ENCODE measurements around the gene PROM1. TPM values are rescaled to one million over a fixed set of nuclear protein-coding genes. Genes with fewer than 3 reads are reported as not detected.

Gene PROM1, protein sequence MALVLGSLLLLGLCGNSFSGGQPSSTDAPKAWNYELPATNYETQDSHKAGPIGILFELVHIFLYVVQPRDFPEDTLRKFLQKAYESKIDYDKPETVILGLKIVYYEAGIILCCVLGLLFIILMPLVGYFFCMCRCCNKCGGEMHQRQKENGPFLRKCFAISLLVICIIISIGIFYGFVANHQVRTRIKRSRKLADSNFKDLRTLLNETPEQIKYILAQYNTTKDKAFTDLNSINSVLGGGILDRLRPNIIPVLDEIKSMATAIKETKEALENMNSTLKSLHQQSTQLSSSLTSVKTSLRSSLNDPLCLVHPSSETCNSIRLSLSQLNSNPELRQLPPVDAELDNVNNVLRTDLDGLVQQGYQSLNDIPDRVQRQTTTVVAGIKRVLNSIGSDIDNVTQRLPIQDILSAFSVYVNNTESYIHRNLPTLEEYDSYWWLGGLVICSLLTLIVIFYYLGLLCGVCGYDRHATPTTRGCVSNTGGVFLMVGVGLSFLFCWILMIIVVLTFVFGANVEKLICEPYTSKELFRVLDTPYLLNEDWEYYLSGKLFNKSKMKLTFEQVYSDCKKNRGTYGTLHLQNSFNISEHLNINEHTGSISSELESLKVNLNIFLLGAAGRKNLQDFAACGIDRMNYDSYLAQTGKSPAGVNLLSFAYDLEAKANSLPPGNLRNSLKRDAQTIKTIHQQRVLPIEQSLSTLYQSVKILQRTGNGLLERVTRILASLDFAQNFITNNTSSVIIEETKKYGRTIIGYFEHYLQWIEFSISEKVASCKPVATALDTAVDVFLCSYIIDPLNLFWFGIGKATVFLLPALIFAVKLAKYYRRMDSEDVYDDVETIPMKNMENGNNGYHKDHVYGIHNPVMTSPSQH
- total RNA-seq: not detected
- polyA plus RNA-seq: not detected

DNA sequence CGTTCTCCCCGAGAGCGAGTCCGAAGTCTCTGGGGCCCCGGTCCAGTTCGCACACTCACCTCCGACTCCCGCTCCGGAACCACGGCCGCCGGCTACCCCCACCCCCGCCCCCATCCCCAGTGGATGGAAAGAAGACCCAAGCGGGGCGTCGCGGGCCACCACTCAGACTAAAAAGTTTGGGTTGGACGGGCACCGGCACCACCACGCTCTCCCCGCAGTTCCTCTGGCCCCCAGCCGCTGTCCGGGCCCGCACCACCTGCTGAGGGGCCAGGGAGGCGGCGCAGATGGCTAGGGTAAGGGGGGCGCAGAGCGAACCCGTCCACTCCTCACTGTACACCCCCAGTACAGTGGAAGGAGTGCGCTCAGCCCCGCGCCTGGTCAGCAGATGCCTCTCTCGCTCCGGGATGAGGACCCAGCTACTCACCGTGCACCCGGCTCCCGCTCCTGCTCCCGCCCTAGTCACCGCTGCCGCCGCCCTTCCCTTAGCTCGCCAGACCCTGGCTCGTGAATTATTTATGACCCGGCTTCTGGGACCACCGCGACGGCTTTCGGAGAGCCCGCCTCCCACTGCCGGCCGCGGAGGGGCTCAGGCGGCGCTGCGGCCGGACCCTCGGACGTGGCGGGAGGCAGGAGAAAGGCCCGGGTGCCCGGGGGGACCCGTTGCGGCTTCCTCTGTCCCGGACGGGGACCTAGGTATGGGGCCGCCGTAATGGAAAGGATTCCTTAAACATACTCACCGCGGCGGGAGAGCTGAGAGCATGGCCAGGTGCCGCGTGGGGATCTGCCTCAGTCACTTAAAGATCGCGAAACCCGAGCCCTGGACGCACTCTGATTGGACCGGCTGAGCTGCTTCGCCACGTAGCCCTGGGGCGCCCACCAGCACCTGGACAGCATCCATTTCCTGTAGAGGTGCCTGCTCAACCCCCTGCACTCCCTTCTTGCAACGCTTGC, at the start of gene PROM1:
Gene PROM1 (minus strand): TSS at position 783 of the 951 bp plus-strand sequence. CDS start 8,117 bp downstream, outside the sequence.
- no peak within 1 kb of the TSS for H3K4me3 ChIP-seq (ENCODE audit: low read length in 2 of 2)

DNA sequence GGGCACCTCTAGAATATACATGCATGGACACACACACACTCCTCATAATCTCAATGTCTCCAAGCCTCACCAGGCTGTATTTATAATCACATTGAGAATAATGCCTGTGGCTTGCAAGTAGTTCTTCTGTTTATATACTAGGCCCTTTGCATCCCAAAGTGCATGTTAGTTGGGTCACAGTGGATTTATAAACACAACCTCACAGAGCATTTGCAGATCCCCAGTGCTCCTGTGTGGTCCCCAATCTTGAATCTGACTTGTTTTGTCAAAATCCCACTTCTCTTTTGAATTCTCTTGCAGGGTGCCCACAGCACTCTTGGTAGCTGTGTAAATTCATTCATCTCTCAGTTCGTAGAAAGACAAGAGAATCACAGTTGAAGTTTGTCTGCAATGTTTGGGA, 49.6 kb upstream of the PROM1 start:
- intact Hi-C loops (cut with micrococcal nuclease): no loop called here
- no peaks in the 10 kb centered on the region for H3K36me3 ChIP-seq (ENCODE audit: insufficient read depth, low read length)
- DNase-seq: no peak
- H3K27ac ChIP-seq (ENCODE audit: low read depth, low read length): no peak overlapping the region
- Mint-ChIP-seq H3K4me3 (no peak overlapping the region), H3K4me1 (peaks cover 0 to 1% (median 0%) of the 10 kb centered on the region in 4 donors), H3K27me3 (peaks cover 7 to 18% of the 10 kb centered on the region in 2 donors), H3K27ac (no peak overlapping the region), H3K9me3 (peaks cover 0 to 11% (median 3%) of the 10 kb centered on the region in 8 donors), H3K36me3 (peaks cover 0 to 4% of the 10 kb centered on the region in 2 donors)
- H3K4me3 ChIP-seq (ENCODE audit: low read length in 2 of 2): no peak overlapping the region
- no peaks in the 10 kb centered on the region for H3K9me3 ChIP-seq (ENCODE audit: control insufficient read depth in 1 of 2, low read length in 2 of 2)
- no peaks in the 10 kb centered on the region for H3K4me1 ChIP-seq (ENCODE audit: insufficient read depth, low read length)
- ChIA-PET CTCF (ENCODE audit: partially characterized antibody) (no interaction called here), POLR2A (ENCODE audit: partially characterized antibody) (no interaction called here)
- no peaks in the 10 kb centered on the region for H3K27me3 ChIP-seq (ENCODE audit: insufficient read depth, low read length)

More for the DNA sequence above, at the start of gene PROM1:
- Histone ChIP-seq H3K4me1 (ENCODE audit: insufficient read depth, low read length) (peaks cover 18% of the 10 kb centered on the region), H3K36me3 (ENCODE audit: insufficient read depth, low read length) (no peaks in the 10 kb centered on the region), H3K27me3 (ENCODE audit: insufficient read depth, low read length) (peaks cover 14% of the 10 kb centered on the region), H3K9me3 (ENCODE audit: control insufficient read depth in 1 of 2, low read length in 2 of 2) (no peaks in the 10 kb centered on the region), H3K27ac (ENCODE audit: low read depth, low read length) (no peak within 1 kb of the TSS)
- POLR2A ChIA-PET (ENCODE audit: partially characterized antibody): no interaction called here
- H3K4me3 Mint-ChIP-seq: peak within 1 kb of the TSS; percentile 42 to 88 (median 66)
- intact Hi-C loops (cut with micrococcal nuclease): no loop called here
- peaks cover 45 to 60% of the 10 kb centered on the region in 2 donors for H3K27me3 Mint-ChIP-seq
- H3K27ac Mint-ChIP-seq: peak within 1 kb of the TSS in 1 of 7 donors; percentile 1
- peaks cover 0 to 2% (median 0%) of the 10 kb centered on the region in 8 donors for H3K9me3 Mint-ChIP-seq
- H3K36me3 Mint-ChIP-seq: no peaks in the 10 kb centered on the region
- CTCF ChIA-PET (ENCODE audit: partially characterized antibody): interaction anchor here (1.1 kb wide), 1 partner anchor 182 kb away, joined by 3 read pairs; no protein-coding TSS in a partner anchor
- peaks cover 8 to 24% (median 12%) of the 10 kb centered on the region in 4 donors for H3K4me1 Mint-ChIP-seq
- DNase-seq: no peak

DNA sequence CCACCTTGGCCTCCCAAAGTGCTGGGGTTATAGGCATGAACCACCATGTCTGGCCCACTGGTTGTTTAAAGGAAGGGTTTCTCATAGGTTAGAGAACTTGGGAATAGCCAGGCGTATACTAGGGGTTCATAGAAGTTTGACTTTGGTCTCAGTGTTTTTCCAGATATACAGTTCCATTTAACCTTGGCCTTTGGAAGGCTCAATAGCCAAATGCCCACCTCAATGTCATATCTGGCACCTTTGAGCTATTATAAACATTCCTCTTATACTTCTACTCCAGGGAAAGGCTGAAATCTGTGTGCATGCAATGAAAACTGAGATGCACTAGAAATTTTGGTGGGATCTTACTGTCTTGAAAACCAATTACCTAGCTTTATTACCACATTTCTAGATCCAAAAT, 47.5 kb upstream of the PROM1 start:
- Histone ChIP-seq H3K27me3 (ENCODE audit: insufficient read depth, low read length) (no peaks in the 10 kb centered on the region), H3K27ac (ENCODE audit: low read depth, low read length) (no peak overlapping the region), H3K4me1 (ENCODE audit: insufficient read depth, low read length) (no peaks in the 10 kb centered on the region), H3K4me3 (ENCODE audit: low read length in 2 of 2) (no peak overlapping the region), H3K9me3 (ENCODE audit: control insufficient read depth in 1 of 2, low read length in 2 of 2) (no peaks in the 10 kb centered on the region), H3K36me3 (ENCODE audit: insufficient read depth, low read length) (no peaks in the 10 kb centered on the region)
- peaks cover 7 to 9% of the 10 kb centered on the region in 2 donors for H3K27me3 Mint-ChIP-seq
- peaks cover 0 to 11% (median 3%) of the 10 kb centered on the region in 8 donors for H3K9me3 Mint-ChIP-seq
- ChIA-PET POLR2A (ENCODE audit: partially characterized antibody) (no interaction called here), CTCF (ENCODE audit: partially characterized antibody) (no interaction called here)
- H3K4me1 Mint-ChIP-seq: peaks cover 0 to 1% (median 0%) of the 10 kb centered on the region in 4 donors
- no peak overlapping the region for H3K4me3 Mint-ChIP-seq
- no peak for DNase-seq
- no peak overlapping the region for H3K27ac Mint-ChIP-seq
- intact Hi-C loops (cut with micrococcal nuclease): no loop called here
- peaks cover 0 to 4% of the 10 kb centered on the region in 2 donors for H3K36me3 Mint-ChIP-seq

DNA sequence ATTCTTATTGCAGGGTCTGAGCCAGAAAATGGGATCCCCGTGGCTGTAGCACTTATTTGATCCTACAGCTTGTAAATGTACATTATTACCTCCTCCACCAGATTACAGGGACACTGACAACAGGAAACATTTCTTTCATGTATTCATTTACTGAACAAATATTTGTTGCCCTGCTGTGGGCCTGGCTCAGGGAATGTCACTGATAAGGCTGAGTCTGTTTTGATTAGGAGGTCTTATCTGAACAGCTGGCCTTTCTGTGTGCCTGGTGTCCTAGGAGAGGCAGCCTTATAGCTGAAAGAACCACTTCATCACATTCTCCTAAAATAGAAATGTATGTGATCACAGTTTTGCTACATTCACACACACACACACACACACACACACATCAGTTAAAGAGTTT, 45.5 kb upstream of the PROM1 start:
- H3K27ac ChIP-seq (ENCODE audit: low read depth, low read length): no peak overlapping the region
- H3K27me3 Mint-ChIP-seq: peaks cover under 1 to 2% of the 10 kb centered on the region in 2 donors
- H3K36me3 ChIP-seq (ENCODE audit: insufficient read depth, low read length): no peaks in the 10 kb centered on the region
- POLR2A ChIA-PET (ENCODE audit: partially characterized antibody): no interaction called here
- H3K4me3 Mint-ChIP-seq: no peak overlapping the region
- CTCF ChIA-PET (ENCODE audit: partially characterized antibody): no interaction called here
- H3K4me1 ChIP-seq (ENCODE audit: insufficient read depth, low read length): no peaks in the 10 kb centered on the region
- peaks cover 0 to under 1% of the 10 kb centered on the region in 2 donors for H3K36me3 Mint-ChIP-seq
- DNase-seq: no peak
- no peaks in the 10 kb centered on the region for H3K9me3 ChIP-seq (ENCODE audit: control insufficient read depth in 1 of 2, low read length in 2 of 2)
- H3K27ac Mint-ChIP-seq: no peak overlapping the region
- intact Hi-C loops (cut with micrococcal nuclease): no loop called here
- peaks cover 0 to 1% (median 0%) of the 10 kb centered on the region in 4 donors for H3K4me1 Mint-ChIP-seq
- no peaks in the 10 kb centered on the region for H3K27me3 ChIP-seq (ENCODE audit: insufficient read depth, low read length)
- H3K4me3 ChIP-seq (ENCODE audit: low read length in 2 of 2): no peak overlapping the region
- peaks cover 0 to 4% (median 0%) of the 10 kb centered on the region in 8 donors for H3K9me3 Mint-ChIP-seq

DNA sequence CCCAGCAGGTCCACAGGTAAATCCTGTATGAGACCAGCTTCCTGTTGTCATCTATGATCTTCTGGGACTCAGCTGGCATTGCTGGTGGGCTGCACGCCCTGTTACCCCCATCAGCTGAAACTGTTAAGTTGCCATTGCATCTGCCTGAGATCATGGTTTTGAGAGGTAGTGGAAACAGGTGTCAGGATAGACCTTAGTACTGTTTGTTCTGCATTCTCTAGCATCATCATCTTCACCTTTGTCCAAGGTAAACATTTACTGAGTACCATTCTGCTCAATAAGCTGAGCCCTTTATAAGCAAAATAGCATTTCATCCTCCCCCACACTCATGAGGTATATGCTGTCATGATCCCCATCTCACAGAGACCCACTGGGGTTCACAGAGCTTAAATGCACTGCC, 42.9 kb upstream of the PROM1 start:
- H3K27me3 ChIP-seq (ENCODE audit: insufficient read depth, low read length): no peaks in the 10 kb centered on the region
- H3K4me3 ChIP-seq (ENCODE audit: low read length in 2 of 2): no peak overlapping the region
- H3K27me3 Mint-ChIP-seq: peaks cover 0 to 1% of the 10 kb centered on the region in 2 donors
- ChIA-PET CTCF (ENCODE audit: partially characterized antibody) (interaction anchor here (1.1 to 1.2 kb wide), 2 partner anchors 9 to 17 kb away, joined by 3 read pairs; no protein-coding TSS in a partner anchor), POLR2A (ENCODE audit: partially characterized antibody) (no interaction called here)
- H3K27ac Mint-ChIP-seq: no peak overlapping the region
- peaks cover 3 to 22% (median 13%) of the 10 kb centered on the region in 4 donors for H3K4me1 Mint-ChIP-seq
- H3K27ac ChIP-seq (ENCODE audit: low read depth, low read length): no peak overlapping the region
- peaks cover 0 to 1% (median 0%) of the 10 kb centered on the region in 8 donors for H3K9me3 Mint-ChIP-seq
- H3K36me3 ChIP-seq (ENCODE audit: insufficient read depth, low read length): no peaks in the 10 kb centered on the region
- intact Hi-C loops (cut with micrococcal nuclease): no loop called here
- peaks cover 20% of the 10 kb centered on the region for H3K4me1 ChIP-seq (ENCODE audit: insufficient read depth, low read length)
- no peak overlapping the region for H3K4me3 Mint-ChIP-seq
- H3K36me3 Mint-ChIP-seq: no peaks in the 10 kb centered on the region
- no peaks in the 10 kb centered on the region for H3K9me3 ChIP-seq (ENCODE audit: control insufficient read depth in 1 of 2, low read length in 2 of 2)
- no peak for DNase-seq

DNA sequence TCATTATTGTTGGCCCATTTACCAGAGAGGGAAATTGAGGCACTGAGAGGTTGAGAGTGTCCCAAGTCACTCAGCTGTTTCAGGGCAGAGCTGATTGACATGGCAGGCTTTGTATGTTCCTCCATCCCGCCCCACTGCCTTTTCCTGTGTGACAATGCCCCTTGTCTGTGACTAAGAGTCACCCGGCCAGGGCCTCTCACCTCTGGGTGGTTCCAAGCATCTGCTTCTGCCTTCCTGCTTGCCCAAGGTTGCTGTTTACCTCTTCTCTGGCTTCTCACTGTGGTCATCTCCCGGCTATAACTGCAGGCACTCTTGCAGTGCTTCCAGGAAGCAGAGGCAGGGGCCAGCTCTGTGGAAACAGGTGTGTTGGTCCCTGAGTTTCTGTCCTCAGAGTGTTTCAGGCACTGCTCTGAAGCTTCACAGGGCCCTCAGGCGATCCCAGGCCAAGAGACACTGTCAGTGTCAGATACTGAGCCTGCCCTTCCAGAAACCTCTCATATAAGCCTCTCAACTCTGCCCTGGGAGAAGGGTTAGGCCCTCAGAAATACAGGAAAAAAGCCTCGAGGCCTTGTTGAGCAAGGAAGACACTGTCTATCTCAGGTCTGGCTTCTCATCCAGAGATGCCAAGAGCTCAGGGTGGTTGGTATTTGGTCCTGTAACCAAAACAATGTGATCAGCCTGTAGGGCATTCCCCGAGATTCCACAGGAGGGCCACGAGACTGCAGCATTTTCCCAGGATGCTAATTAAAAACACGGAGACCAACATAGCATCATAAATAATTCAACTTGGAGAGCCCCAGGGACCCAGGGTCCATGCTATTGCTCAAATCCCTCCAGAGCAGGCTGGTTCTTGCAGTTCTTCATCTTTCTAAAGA, 42.0 kb upstream of the PROM1 start:
- Mint-ChIP-seq H3K9me3 (peaks cover 0 to 1% (median 0%) of the 10 kb centered on the region in 8 donors), H3K27me3 (peaks cover 0 to 1% of the 10 kb centered on the region in 2 donors), H3K27ac (no peak overlapping the region), H3K4me1 (peaks cover 3 to 28% (median 13%) of the 10 kb centered on the region in 4 donors), H3K36me3 (no peaks in the 10 kb centered on the region), H3K4me3 (no peak overlapping the region)
- ChIA-PET POLR2A (ENCODE audit: partially characterized antibody) (no interaction called here), CTCF (ENCODE audit: partially characterized antibody) (interaction anchor here (1.1 to 1.2 kb wide), 2 partner anchors 8 to 16 kb away, joined by 3 read pairs; no protein-coding TSS in a partner anchor)
- Histone ChIP-seq H3K36me3 (ENCODE audit: insufficient read depth, low read length) (no peaks in the 10 kb centered on the region), H3K9me3 (ENCODE audit: control insufficient read depth in 1 of 2, low read length in 2 of 2) (no peaks in the 10 kb centered on the region), H3K4me1 (ENCODE audit: insufficient read depth, low read length) (peaks cover 20% of the 10 kb centered on the region), H3K27me3 (ENCODE audit: insufficient read depth, low read length) (no peaks in the 10 kb centered on the region), H3K27ac (ENCODE audit: low read depth, low read length) (no peak overlapping the region), H3K4me3 (ENCODE audit: low read length in 2 of 2) (no peak overlapping the region)
- intact Hi-C loops (cut with micrococcal nuclease): no loop called here
- no peak for DNase-seq

Data from CD4-positive, alpha-beta memory T cell (primary cell).